Measurements from ENCODE around the gene NCK1.
A peak's percentile ranks its signal among the peaks of the same experiment; 100 is the strongest.

The NCK1 gene

DNA sequence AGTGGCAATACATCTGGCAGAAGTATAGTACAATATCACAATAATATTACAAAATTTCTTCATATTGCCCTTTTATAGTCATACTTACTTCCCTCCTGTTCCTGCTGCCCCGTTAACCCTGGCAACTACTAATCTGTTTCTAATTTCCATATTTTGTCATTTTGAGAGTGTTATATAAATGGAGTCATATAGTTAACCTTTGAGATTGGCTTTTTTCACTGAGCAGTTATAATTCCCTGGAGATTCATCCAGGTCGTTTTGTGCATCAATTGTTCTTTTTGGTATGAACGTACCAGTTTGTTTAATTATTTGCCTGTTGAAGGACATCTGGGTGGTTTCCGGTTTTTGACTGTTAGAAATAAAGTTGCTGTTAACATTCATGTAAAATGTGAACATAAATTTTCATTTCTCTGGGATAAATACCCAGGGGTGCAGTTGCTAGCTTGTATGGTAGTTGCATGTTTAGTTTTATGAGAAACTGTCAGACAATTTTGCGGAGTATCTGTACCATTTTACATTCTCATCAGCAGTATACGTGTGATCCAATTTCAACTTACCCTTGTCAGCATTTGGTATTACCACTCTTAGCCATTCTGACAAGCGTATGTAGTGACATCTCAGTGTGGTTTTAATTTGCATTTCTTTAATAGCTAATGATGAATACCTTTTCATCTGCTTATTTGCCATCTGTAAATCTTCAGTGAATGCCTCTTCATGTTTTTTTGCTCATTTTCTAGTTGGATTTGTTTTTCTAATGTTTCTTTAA is 63.6 kb downstream of the NCK1 start:
- Histone ChIP-seq H4K91ac (ENCODE audit: low read depth, low read length) (no peak overlapping the region), H3K4me1 (ENCODE audit: control insufficient read depth in 1 of 2, insufficient read depth in 2 of 2, low read length in 2 of 2) (no peaks in the 10 kb centered on the region), H3K18ac (ENCODE audit: low read length) (no peak overlapping the region), H2AK5ac (ENCODE audit: low read length) (no peak overlapping the region), H3K4me2 (ENCODE audit: low read length) (no peak overlapping the region), H4K8ac (ENCODE audit: low read depth, low read length) (no peak overlapping the region), H3K79me2 (ENCODE audit: control insufficient read depth, insufficient read depth, low read length, poor library complexity) (no peaks in the 10 kb centered on the region), H3K4me3 (ENCODE audit: low read depth, low read length) (no peak overlapping the region), H3K79me1 (ENCODE audit: low read length) (no peaks in the 10 kb centered on the region), H2BK12ac (ENCODE audit: low read length) (no peak overlapping the region), H2AFZ (ENCODE audit: insufficient read depth, low read length, poor library complexity) (no peak overlapping the region), H3K27me3 (ENCODE audit: insufficient read depth, low read length) (no peaks in the 10 kb centered on the region), H3K9me3 (ENCODE audit: insufficient read depth, low read depth, low read length) (no peaks in the 10 kb centered on the region), H3K14ac (ENCODE audit: low read length) (no peak overlapping the region), H3K36me3 (ENCODE audit: control insufficient read depth in 1 of 2, insufficient read depth in 2 of 2, low read length in 2 of 2) (peaks cover 0 to 1% of the 10 kb centered on the region in 2 experiments), H3K23ac (ENCODE audit: low read length) (no peak overlapping the region), H2BK120ac (ENCODE audit: insufficient read depth, low read length, poor library complexity) (no peak overlapping the region), H3K4ac (ENCODE audit: low read depth, low read length) (no peak overlapping the region), H4K12ac (ENCODE audit: low read depth, low read length) (no peak overlapping the region), H3K27ac (ENCODE audit: low read depth, low read length) (no peak overlapping the region), H2BK5ac (ENCODE audit: low read depth, low read length, poor library complexity) (no peak overlapping the region), H3K9ac (ENCODE audit: low read length) (no peak overlapping the region)
- no peak for DNase-seq
- no CpG with 5 or more reads among the region's 7 CpGs for WGBS (ENCODE audit: extremely low coverage, insufficient coverage, insufficient read length)

GRCh38 chr3:136928240-136928639 is 66.2 kb downstream of the NCK1 start:
- no peaks in the 10 kb centered on the region for H3K9me3 ChIP-seq (ENCODE audit: insufficient read depth, low read depth, low read length)
- H3K4ac ChIP-seq (ENCODE audit: low read depth, low read length), result no peak overlapping the region
- H4K12ac ChIP-seq (ENCODE audit: low read depth, low read length), result no peak overlapping the region
- H3K27ac ChIP-seq (ENCODE audit: low read depth, low read length), result no peak overlapping the region
- no peaks in the 10 kb centered on the region for H3K79me2 ChIP-seq (ENCODE audit: control insufficient read depth, insufficient read depth, low read length, poor library complexity)
- H3K27me3 ChIP-seq (ENCODE audit: insufficient read depth, low read length), result no peaks in the 10 kb centered on the region
- H4K8ac ChIP-seq (ENCODE audit: low read depth, low read length), result no peak overlapping the region
- H2BK120ac ChIP-seq (ENCODE audit: insufficient read depth, low read length, poor library complexity), result no peak overlapping the region
- no peak overlapping the region for H3K18ac ChIP-seq (ENCODE audit: low read length)
- no peak overlapping the region for H3K14ac ChIP-seq (ENCODE audit: low read length)
- no peaks in the 10 kb centered on the region for H3K79me1 ChIP-seq (ENCODE audit: low read length)
- no peak overlapping the region for H2AK5ac ChIP-seq (ENCODE audit: low read length)
- H2BK12ac ChIP-seq (ENCODE audit: low read length), result no peak overlapping the region
- DNase-seq, result no peak
- H3K23ac ChIP-seq (ENCODE audit: low read length), result no peak overlapping the region
- no peak overlapping the region for H2BK5ac ChIP-seq (ENCODE audit: low read depth, low read length, poor library complexity)
- H3K4me3 ChIP-seq (ENCODE audit: low read depth, low read length), result no peak overlapping the region
- peaks cover 0 to 1% of the 10 kb centered on the region in 2 experiments for H3K36me3 ChIP-seq (ENCODE audit: control insufficient read depth in 1 of 2, insufficient read depth in 2 of 2, low read length in 2 of 2)
- H3K4me2 ChIP-seq (ENCODE audit: low read length), result no peak overlapping the region
- H3K4me1 ChIP-seq (ENCODE audit: control insufficient read depth in 1 of 2, insufficient read depth in 2 of 2, low read length in 2 of 2), result no peaks in the 10 kb centered on the region
- no peak overlapping the region for H2AFZ ChIP-seq (ENCODE audit: insufficient read depth, low read length, poor library complexity)
- no peak overlapping the region for H3K9ac ChIP-seq (ENCODE audit: low read length)
- no peak overlapping the region for H4K91ac ChIP-seq (ENCODE audit: low read depth, low read length)

GRCh38 chr3:136929977-136930670 is 68.1 kb downstream of the NCK1 start:
- no peak overlapping the region for H2BK12ac ChIP-seq (ENCODE audit: low read length)
- no peak overlapping the region for H3K4ac ChIP-seq (ENCODE audit: low read depth, low read length)
- no peaks in the 10 kb centered on the region for H3K4me1 ChIP-seq (ENCODE audit: control insufficient read depth in 1 of 2, insufficient read depth in 2 of 2, low read length in 2 of 2)
- H3K9me3 ChIP-seq (ENCODE audit: insufficient read depth, low read depth, low read length), result no peaks in the 10 kb centered on the region
- peaks cover 1 to 4% of the 10 kb centered on the region in 2 experiments for H3K36me3 ChIP-seq (ENCODE audit: control insufficient read depth in 1 of 2, insufficient read depth in 2 of 2, low read length in 2 of 2)
- peak in 1 of 2 donors; percentile 15 for DNase-seq
- H4K12ac ChIP-seq (ENCODE audit: low read depth, low read length), result no peak overlapping the region
- no peak overlapping the region for H3K4me3 ChIP-seq (ENCODE audit: low read depth, low read length)
- H3K4me2 ChIP-seq (ENCODE audit: low read length), result no peak overlapping the region
- no peaks in the 10 kb centered on the region for H3K27me3 ChIP-seq (ENCODE audit: insufficient read depth, low read length)
- no peak overlapping the region for H3K9ac ChIP-seq (ENCODE audit: low read length)
- H4K91ac ChIP-seq (ENCODE audit: low read depth, low read length), result no peak overlapping the region
- H3K18ac ChIP-seq (ENCODE audit: low read length), result no peak overlapping the region
- H2AK5ac ChIP-seq (ENCODE audit: low read length), result no peak overlapping the region
- H3K79me2 ChIP-seq (ENCODE audit: control insufficient read depth, insufficient read depth, low read length, poor library complexity), result no peaks in the 10 kb centered on the region
- H2BK120ac ChIP-seq (ENCODE audit: insufficient read depth, low read length, poor library complexity), result no peak overlapping the region
- no peak overlapping the region for H3K23ac ChIP-seq (ENCODE audit: low read length)
- no CpG with 5 or more reads among the region's 4 CpGs for whole genome bisulfite sequencing (ENCODE audit: extremely low coverage, insufficient coverage, insufficient read length)
- no peak overlapping the region for H4K8ac ChIP-seq (ENCODE audit: low read depth, low read length)
- H3K27ac ChIP-seq (ENCODE audit: low read depth, low read length), result no peak overlapping the region
- H3K79me1 ChIP-seq (ENCODE audit: low read length), result no peaks in the 10 kb centered on the region
- H3K14ac ChIP-seq (ENCODE audit: low read length), result no peak overlapping the region
- H2AFZ ChIP-seq (ENCODE audit: insufficient read depth, low read length, poor library complexity), result no peak overlapping the region
- no peak overlapping the region for H2BK5ac ChIP-seq (ENCODE audit: low read depth, low read length, poor library complexity)

GRCh38 chr3:136931606-136932005 is 69.6 kb downstream of the NCK1 start:
- no peak overlapping the region for H2AFZ ChIP-seq (ENCODE audit: insufficient read depth, low read length, poor library complexity)
- no peak overlapping the region for H3K27ac ChIP-seq (ENCODE audit: low read depth, low read length)
- no peaks in the 10 kb centered on the region for H3K79me1 ChIP-seq (ENCODE audit: low read length)
- H3K79me2 ChIP-seq (ENCODE audit: control insufficient read depth, insufficient read depth, low read length, poor library complexity), result no peaks in the 10 kb centered on the region
- H3K27me3 ChIP-seq (ENCODE audit: insufficient read depth, low read length), result no peaks in the 10 kb centered on the region
- no peak overlapping the region for H3K4me2 ChIP-seq (ENCODE audit: low read length)
- no peak overlapping the region for H3K4ac ChIP-seq (ENCODE audit: low read depth, low read length)
- H2BK12ac ChIP-seq (ENCODE audit: low read length), result no peak overlapping the region
- H2BK120ac ChIP-seq (ENCODE audit: insufficient read depth, low read length, poor library complexity), result no peak overlapping the region
- H3K18ac ChIP-seq (ENCODE audit: low read length), result no peak overlapping the region
- H4K8ac ChIP-seq (ENCODE audit: low read depth, low read length), result no peak overlapping the region
- no peak overlapping the region for H3K23ac ChIP-seq (ENCODE audit: low read length)
- no peak overlapping the region for H2AK5ac ChIP-seq (ENCODE audit: low read length)
- no peaks in the 10 kb centered on the region for H3K4me1 ChIP-seq (ENCODE audit: control insufficient read depth in 1 of 2, insufficient read depth in 2 of 2, low read length in 2 of 2)
- no peak overlapping the region for H2BK5ac ChIP-seq (ENCODE audit: low read depth, low read length, poor library complexity)
- H3K36me3 ChIP-seq (ENCODE audit: control insufficient read depth in 1 of 2, insufficient read depth in 2 of 2, low read length in 2 of 2), result peaks cover 1 to 4% of the 10 kb centered on the region in 2 experiments
- no peak overlapping the region for H4K91ac ChIP-seq (ENCODE audit: low read depth, low read length)
- WGBS (ENCODE audit: extremely low coverage, insufficient coverage, insufficient read length), result no CpG with 5 or more reads among the region's 4 CpGs
- no peak overlapping the region for H4K12ac ChIP-seq (ENCODE audit: low read depth, low read length)
- no peak overlapping the region for H3K4me3 ChIP-seq (ENCODE audit: low read depth, low read length)
- H3K9me3 ChIP-seq (ENCODE audit: insufficient read depth, low read depth, low read length), result no peaks in the 10 kb centered on the region
- no peak for DNase-seq
- H3K9ac ChIP-seq (ENCODE audit: low read length), result no peak overlapping the region
- H3K14ac ChIP-seq (ENCODE audit: low read length), result no peak overlapping the region

Data from trophoblast cell (in vitro differentiated cells and primary cell).